KOPT-K1 (cell line): Measurements from ENCODE around the gene KIF1A.

Experiments used
- H3K27ac ChIP-seq: fragments of 200-600 bp; sonication (generic); 2 replicates; pipeline ENCODE4 v1.5.1; 2016; ENCODE audit warnings: antibody characterized with exemption, mild to moderate bottlenecking, low read depth, low read length; ENCODE audit not compliant: poor library complexity, severe bottlenecking
- H3K36me3 ChIP-seq: fragments of 200-600 bp; sonication (generic); 2 replicates; pipeline ENCODE4 v1.5.1; 2017; ENCODE audit warnings: antibody characterized with exemption, mild to moderate bottlenecking, low read length, moderate library complexity; ENCODE audit not compliant: insufficient read depth
- H3K9me3 ChIP-seq: fragments of 200-600 bp; sonication (generic); 2 replicates; pipeline ENCODE4 v1.5.1; 2017; ENCODE audit warnings: antibody characterized with exemption, low read length, mild to moderate bottlenecking; ENCODE audit not compliant: insufficient read depth, poor library complexity, severe bottlenecking

KIF1A gene

GRCh38 chr2:240716130-240716798, 103.8 kb downstream of the KIF1A start:
- no peaks in the 10 kb centered on the region for H3K9me3 ChIP-seq
- H3K36me3 ChIP-seq: no peaks in the 10 kb centered on the region
- H3K27ac ChIP-seq: no peak overlapping the region

GRCh38 chr2:240714747-240715725, 105.0 kb downstream of the KIF1A start:
- no peaks in the 10 kb centered on the region for H3K9me3 ChIP-seq
- H3K27ac ChIP-seq: no peak overlapping the region
- no peaks in the 10 kb centered on the region for H3K36me3 ChIP-seq

- Histone ChIP-seq H3K36me3 (no peaks in the 10 kb centered on the region), H3K27ac (no peak overlapping the region), H3K9me3 (no peaks in the 10 kb centered on the region)
Observed at GRCh38 chr2:240713928-240714746, 105.9 kb downstream of the KIF1A start.

GRCh38 chr2:240713071-240713927, 106.7 kb downstream of the KIF1A start:
- Histone ChIP-seq H3K27ac (no peak overlapping the region), H3K36me3 (no peaks in the 10 kb centered on the region), H3K9me3 (no peaks in the 10 kb centered on the region)

- no peaks in the 10 kb centered on the region for H3K36me3 ChIP-seq
- no peak overlapping the region for H3K27ac ChIP-seq
- H3K9me3 ChIP-seq: no peaks in the 10 kb centered on the region
Observed at GRCh38 chr2:240712121-240712520, 107.9 kb downstream of the KIF1A start.

- Histone ChIP-seq H3K9me3 (no peaks in the 10 kb centered on the region), H3K27ac (no peak overlapping the region), H3K36me3 (no peaks in the 10 kb centered on the region)
Observed at GRCh38 chr2:240711701-240712100, 108.3 kb downstream of the KIF1A start.

- Histone ChIP-seq H3K27ac (no peak overlapping the region), H3K9me3 (no peaks in the 10 kb centered on the region), H3K36me3 (no peaks in the 10 kb centered on the region)
Observed at GRCh38 chr2:240711296-240711695, 108.7 kb downstream of the KIF1A start.

GRCh38 chr2:240708457-240708856, 111.6 kb downstream of the KIF1A start:
- Histone ChIP-seq H3K27ac (no peak overlapping the region), H3K36me3 (no peaks in the 10 kb centered on the region), H3K9me3 (no peaks in the 10 kb centered on the region)

- no peaks in the 10 kb centered on the region for H3K36me3 ChIP-seq
- no peaks in the 10 kb centered on the region for H3K9me3 ChIP-seq
- H3K27ac ChIP-seq: no peak overlapping the region
Observed at GRCh38 chr2:240707821-240708220, 112.2 kb downstream of the KIF1A start.

- Histone ChIP-seq H3K9me3 (no peaks in the 10 kb centered on the region), H3K27ac (no peak overlapping the region), H3K36me3 (no peaks in the 10 kb centered on the region)
Observed at GRCh38 chr2:240707043-240707756, 112.8 kb downstream of the KIF1A start.

- H3K36me3 ChIP-seq: no peaks in the 10 kb centered on the region
- no peaks in the 10 kb centered on the region for H3K9me3 ChIP-seq
- no peak overlapping the region for H3K27ac ChIP-seq
Observed at GRCh38 chr2:240705204-240705791, 114.7 kb downstream of the KIF1A start.

- Histone ChIP-seq H3K36me3 (no peaks in the 10 kb centered on the region), H3K9me3 (no peaks in the 10 kb centered on the region), H3K27ac (no peak overlapping the region)
Observed at GRCh38 chr2:240704651-240705050, 115.4 kb downstream of the KIF1A start.

GRCh38 chr2:240703417-240704341, 116.3 kb downstream of the KIF1A start:
- Histone ChIP-seq H3K27ac (no peak overlapping the region), H3K9me3 (no peaks in the 10 kb centered on the region), H3K36me3 (no peaks in the 10 kb centered on the region)
